ENCODE measurements around the gene XRN1. TPM values are rescaled to one million over a fixed set of nuclear protein-coding genes. Genes with fewer than 3 reads are reported as not detected.
A peak's percentile ranks its signal among the peaks of the same experiment; 100 is the strongest.
"Not testable (repeated sequence)": the region's sequence is repeated elsewhere in the genome, so short reads cannot be mapped to it uniquely, and the experiment has no call there.

Gene XRN1
- total and polyA plus RNA-seq, 8 donors, result 3.5 to 23.4 (median 18.2) TPM

DNA sequence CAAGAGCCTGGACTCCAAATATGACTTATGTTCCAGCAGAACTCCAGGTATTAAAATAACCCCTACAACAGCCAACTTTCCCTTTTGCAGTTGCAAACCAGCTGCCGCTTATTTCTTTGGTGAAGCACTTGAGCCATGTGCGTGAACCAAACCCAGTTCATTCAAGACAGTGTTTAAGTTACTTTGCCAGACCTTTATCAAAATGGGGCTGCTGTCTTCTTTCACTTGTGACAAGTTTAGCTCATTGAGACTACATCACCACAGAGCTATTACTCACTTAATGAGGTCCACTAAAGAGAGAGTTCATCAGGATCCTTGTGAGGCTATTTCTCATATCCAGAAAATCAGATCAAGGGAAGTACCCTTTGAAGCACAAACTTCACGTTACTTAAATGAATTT lies 2.4 kb upstream of the XRN1 start:
- intact Hi-C loops (cut with DNase I), result no loop called here
- Histone ChIP-seq H3K27me3 (no peaks in the 10 kb centered on the region), H3K9me3 (no peaks in the 10 kb centered on the region), H3K4me1 (peaks cover 12 to 15% (median 15%) of the 10 kb centered on the region in 3 donors), H3K4me3 (no peak overlapping the region), H3K36me3 (no peaks in the 10 kb centered on the region), H3K27ac (no peak overlapping the region)
- WGBS, 2 donors, result 92 to 95% methylated on average over 3 of the region's 3 CpGs
- ATAC-seq (no peak), FAIRE-seq (no peak), DNase-seq (no peak)
- TF ChIP-seq, protein P1, sequence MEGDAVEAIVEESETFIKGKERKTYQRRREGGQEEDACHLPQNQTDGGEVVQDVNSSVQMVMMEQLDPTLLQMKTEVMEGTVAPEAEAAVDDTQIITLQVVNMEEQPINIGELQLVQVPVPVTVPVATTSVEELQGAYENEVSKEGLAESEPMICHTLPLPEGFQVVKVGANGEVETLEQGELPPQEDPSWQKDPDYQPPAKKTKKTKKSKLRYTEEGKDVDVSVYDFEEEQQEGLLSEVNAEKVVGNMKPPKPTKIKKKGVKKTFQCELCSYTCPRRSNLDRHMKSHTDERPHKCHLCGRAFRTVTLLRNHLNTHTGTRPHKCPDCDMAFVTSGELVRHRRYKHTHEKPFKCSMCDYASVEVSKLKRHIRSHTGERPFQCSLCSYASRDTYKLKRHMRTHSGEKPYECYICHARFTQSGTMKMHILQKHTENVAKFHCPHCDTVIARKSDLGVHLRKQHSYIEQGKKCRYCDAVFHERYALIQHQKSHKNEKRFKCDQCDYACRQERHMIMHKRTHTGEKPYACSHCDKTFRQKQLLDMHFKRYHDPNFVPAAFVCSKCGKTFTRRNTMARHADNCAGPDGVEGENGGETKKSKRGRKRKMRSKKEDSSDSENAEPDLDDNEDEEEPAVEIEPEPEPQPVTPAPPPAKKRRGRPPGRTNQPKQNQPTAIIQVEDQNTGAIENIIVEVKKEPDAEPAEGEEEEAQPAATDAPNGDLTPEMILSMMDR (IDR thresholded peaks at IDR 0.05), result no peak

DNA sequence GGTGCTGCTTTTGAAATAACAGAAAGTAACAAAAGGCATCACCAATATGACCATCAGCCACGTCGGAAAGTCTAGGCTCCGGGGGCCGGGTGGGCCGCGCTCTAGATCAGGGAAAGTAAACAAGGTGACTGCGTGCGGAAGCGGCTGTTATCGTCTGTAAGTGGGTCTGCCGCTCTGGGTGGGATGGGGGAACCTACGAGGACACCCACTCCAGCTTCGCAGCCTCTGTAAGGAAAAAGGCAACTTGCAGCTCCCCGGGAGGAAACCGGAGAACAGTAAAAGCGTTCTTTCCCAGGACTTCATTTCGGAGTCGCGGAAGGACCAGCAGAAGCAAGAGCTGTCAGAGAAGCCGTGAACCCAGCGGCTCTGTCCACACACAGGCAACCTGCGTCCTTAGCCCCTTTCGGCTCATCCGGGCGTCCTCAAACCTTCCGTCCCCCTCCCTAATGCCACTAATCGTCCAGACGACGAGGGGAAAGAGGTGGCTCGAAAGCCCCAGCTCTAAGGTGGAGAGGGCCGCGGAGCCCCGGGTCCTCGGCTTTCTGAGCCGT lies 461 bp downstream of the XRN1 start:
- Histone ChIP-seq H3K9me3 (no peaks in the 10 kb centered on the region), H3K36me3 (no peaks in the 10 kb centered on the region), H3K4me1 (peaks cover 18 to 23% (median 19%) of the 10 kb centered on the region in 3 donors), H3K27me3 (no peaks in the 10 kb centered on the region), H3K4me3 (peak overlapping the region; percentile 59 to 94 (median 77)), H3K27ac (peak overlapping the region; percentile 79 to 99 (median 95))
- TF ChIP-seq, protein P1 (IDR thresholded peaks at IDR 0.05), result no peak
- intact Hi-C loops (cut with DNase I), result no loop called here
- peak; percentile 44 to 72 (median 68) for ATAC-seq
- peak in 5 of 6 donors; percentile 24 to 67 (median 50) for DNase-seq
- WGBS, 2 donors, result 0% methylated on average over 35 of the region's 35 CpGs
- no peak for FAIRE-seq

DNA sequence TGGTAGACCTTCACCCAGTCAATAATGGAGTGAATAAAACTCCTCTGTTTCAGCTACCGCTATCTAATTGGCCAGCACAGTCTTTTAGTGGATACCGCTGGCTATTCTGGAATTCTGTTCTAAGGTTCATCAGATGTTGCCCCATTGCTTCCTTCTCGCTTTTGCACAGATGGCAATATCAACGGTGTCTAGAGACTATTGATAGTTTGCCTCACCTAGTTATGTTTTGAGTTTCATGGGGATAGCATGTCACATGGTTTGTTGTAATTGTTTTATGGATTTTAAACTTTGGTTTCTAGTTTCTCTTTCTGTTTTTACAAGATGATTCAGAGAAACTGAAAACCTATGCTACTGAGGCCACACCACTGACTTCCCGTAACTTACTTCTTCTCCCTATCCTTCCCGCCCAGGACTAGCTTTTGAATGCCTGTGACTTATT lies 2.0 kb downstream of the XRN1 start:
- H3K4me3 ChIP-seq, result peak overlapping the region in 2 of 4 donors; percentile 59 to 91
- no peaks in the 10 kb centered on the region for H3K9me3 ChIP-seq
- 71 to 83% methylated on average over 6 of the region's 6 CpGs for WGBS, 2 donors
- TF ChIP-seq, protein P1 (IDR thresholded peaks at IDR 0.05), result no peak
- H3K36me3 ChIP-seq, result no peaks in the 10 kb centered on the region
- peak in 1 of 4 donors; percentile 7 for ATAC-seq
- FAIRE-seq, result no peak
- H3K4me1 ChIP-seq, result peaks cover 18 to 23% (median 19%) of the 10 kb centered on the region in 3 donors
- intact Hi-C loops (cut with DNase I), result no loop called here
- no peaks in the 10 kb centered on the region for H3K27me3 ChIP-seq
- no peak overlapping the region for H3K27ac ChIP-seq
- no peak for DNase-seq

DNA sequence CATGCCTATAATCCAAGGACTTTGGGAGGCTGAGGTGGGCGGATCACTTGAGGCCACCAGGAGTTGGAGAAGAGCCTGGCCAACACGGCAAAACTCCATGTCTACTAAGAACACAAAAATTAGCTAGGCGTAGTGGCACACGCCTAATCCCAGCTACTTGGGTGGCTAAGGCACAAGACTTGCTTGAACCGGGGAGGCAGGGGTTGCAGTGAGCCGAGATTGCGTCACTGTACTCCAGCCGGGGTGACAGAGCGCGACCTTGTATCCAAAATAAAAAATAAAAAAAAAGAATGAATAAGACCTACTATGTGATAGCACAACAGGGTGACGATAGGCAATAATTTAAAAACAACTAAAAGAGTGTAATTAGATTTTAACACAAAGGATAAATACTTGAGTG lies 3.5 kb downstream of the XRN1 start:
- peaks cover 18 to 27% (median 23%) of the 10 kb centered on the region in 3 donors for H3K4me1 ChIP-seq
- no peak overlapping the region for H3K27ac ChIP-seq
- no peaks in the 10 kb centered on the region for H3K9me3 ChIP-seq
- H3K36me3 ChIP-seq, result no peaks in the 10 kb centered on the region
- no peak overlapping the region for H3K4me3 ChIP-seq
- no peak for DNase-seq
- no peak for ATAC-seq
- TF ChIP-seq, protein P1 (IDR thresholded peaks at IDR 0.05), result no peak
- FAIRE-seq, result no peak
- H3K27me3 ChIP-seq, result no peaks in the 10 kb centered on the region
- 96 to 100% methylated on average over 11 of the region's 11 CpGs for WGBS, 2 donors
- intact Hi-C loops (cut with DNase I), result no loop called here

DNA sequence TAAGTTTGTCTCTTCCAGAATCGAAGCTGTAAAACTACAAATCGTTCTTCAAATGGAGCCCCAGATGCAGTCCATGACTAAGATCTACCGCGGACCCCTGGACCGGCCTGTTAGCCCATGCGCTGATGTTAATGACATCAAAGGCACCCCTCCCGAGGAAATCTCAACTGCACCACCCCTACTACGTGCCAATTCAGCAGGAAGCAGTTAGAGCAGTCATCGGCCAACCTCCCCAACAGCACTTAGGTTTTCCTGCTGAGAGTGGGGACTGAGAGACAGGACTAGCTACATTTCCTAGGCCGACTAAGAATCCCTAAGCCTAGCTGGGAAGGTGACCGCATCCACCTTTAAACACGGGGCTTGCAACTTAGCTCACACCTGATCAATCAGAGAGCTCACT lies 4.8 kb downstream of the XRN1 start:
- H3K27me3 ChIP-seq; ATAC-seq; H3K9me3 ChIP-seq; H3K27ac ChIP-seq; intact Hi-C loops (cut with DNase I); FAIRE-seq; H3K4me3 ChIP-seq; DNase-seq; H3K36me3 ChIP-seq: not testable (repeated sequence)
- peaks cover 18 to 27% (median 23%) of the 10 kb centered on the region in 3 donors for H3K4me1 ChIP-seq
- WGBS, 2 donors, result 96 to 97% methylated on average over 12 of the region's 12 CpGs

DNA sequence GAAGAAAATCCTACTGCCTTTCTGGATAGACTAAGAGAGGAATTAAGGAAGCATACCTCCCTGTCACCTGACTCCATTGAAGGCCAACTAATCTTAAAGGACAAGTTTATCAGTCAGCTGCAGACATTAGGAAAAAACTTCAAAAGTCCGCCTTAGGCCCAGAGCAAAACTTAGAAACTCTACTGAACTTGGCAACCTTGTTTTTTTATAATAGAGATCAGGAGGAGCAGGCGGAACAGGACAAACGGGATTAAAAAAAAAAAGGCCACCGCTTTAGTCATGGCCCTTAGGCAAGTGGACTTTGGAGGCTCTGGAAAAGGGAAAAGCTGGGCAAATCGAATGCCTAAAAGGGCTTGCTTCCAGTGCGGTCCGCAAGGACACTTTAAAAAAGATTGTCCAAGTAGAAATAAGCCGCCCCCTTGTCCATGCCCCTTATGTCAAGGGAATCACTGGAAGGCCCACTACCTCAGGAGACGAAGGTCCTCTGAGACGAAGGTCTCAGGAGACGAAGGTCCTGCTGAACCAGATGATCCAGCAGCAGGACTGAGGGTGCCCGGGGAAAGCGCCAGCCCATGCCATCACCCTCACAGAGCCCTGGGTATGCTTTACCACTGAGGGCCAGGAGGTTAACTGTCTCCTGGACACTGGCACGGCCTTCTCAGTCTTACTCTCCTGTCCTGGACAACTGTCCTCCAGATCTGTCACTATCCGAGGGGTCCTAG lies 8.2 kb downstream of the XRN1 start:
- H3K36me3 ChIP-seq; H3K9me3 ChIP-seq; H3K27me3 ChIP-seq; DNase-seq; FAIRE-seq; H3K4me3 ChIP-seq; intact Hi-C loops (cut with DNase I): not testable (repeated sequence)
- H3K27ac ChIP-seq, result peak overlapping the region in 2 of 4 donors; percentile 23 to 46
- WGBS, 2 donors, result 42% methylated on average over 14 to 15 of the region's 15 CpGs
- ATAC-seq, result peak in 1 of 4 donors; percentile 50
- H3K4me1 ChIP-seq, result peaks cover 12 to 16% (median 15%) of the 10 kb centered on the region in 3 donors

DNA sequence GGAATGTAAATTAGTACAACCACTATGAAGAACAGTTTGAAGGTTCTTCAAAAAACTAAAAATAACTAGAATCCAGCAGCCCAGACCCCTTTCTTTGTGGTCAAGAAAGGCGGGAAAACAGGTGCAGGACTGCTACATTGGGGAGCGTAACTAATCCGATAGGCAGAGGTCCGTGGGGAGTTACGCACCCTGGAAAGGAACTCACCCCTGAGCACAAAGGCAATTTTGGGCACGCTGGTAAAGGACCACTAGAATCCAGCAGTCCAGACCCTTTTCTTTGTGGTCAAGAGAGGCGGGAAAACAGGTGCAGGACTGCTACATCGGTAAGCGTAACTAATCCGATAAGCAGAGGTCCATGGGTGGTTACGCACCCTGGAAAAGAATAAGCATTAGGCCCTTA lies 9.7 kb downstream of the XRN1 start:
- H3K4me3 ChIP-seq; DNase-seq; H3K9me3 ChIP-seq; ATAC-seq; FAIRE-seq; intact Hi-C loops (cut with DNase I); H3K27ac ChIP-seq; H3K27me3 ChIP-seq; H3K36me3 ChIP-seq: not testable (repeated sequence)
- H3K4me1 ChIP-seq, result peaks cover 11 to 16% (median 12%) of the 10 kb centered on the region in 3 donors
- 97 to 99% methylated on average over 11 of the region's 11 CpGs for WGBS, 2 donors
